Measurements from ENCODE around the gene BOD1L1.

The BOD1L1 gene

DNA sequence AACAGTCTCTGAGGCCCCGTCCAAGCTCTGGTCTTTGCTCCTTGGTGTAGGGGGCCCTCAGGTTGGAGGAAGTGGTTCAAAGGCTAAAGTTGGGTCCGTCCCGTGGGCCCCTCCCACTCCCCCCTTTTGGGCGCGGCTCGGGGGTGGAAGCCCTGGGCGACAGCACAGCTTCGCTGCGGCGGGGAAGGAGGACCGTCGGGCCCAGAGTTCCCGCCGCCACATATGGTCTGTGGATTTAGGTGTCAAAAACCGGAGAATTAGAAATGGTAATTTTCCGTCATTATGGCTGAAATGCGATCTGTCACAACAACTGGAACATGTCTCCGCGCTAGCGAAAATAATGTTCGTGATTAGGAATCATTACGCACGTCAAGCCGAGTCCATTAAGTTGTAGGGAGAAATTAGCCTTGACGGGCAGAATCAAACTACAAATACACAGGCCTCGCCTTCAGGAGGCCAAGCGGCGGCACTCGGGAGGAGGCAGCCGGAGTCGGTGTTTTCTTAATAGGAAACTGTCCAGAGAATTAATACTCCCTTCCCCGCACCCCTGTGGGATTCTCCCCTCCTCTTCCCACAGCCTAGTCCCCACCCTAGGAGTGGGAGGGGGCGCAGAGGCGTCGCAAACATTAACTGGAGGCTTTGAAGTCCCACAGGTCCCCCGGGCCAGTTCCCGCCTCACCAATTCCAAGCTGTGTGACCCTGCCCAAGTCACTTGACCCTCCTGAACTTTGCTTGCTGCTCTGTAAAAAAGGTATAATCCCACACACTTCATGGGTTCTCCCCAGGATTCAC is 98.2 kb downstream of the BOD1L1 start:
- no peak overlapping the region for H3K4me3 ChIP-seq (ENCODE audit: low read length)
- no peak for DNase-seq (ENCODE audit: low read depth, low spot score)

- no peak overlapping the region for H3K4me3 ChIP-seq (ENCODE audit: low read length)
- no peak for DNase-seq (ENCODE audit: low read depth, low spot score)
These were observed 98.8 kb downstream of the BOD1L1 start for GRCh38 chr4:13528821-13529127.

- DNase-seq (ENCODE audit: low read depth, low spot score) = no peak
- H3K4me3 ChIP-seq (ENCODE audit: low read length) = no peak overlapping the region
These were observed 99.3 kb downstream of the BOD1L1 start for GRCh38 chr4:13527981-13528820.

- DNase-seq (ENCODE audit: low read depth, low spot score) = no peak
- no peak overlapping the region for H3K4me3 ChIP-seq (ENCODE audit: low read length)
These were observed 100.1 kb downstream of the BOD1L1 start for GRCh38 chr4:13527192-13527980.

- H3K4me3 ChIP-seq (ENCODE audit: low read length) = no peak overlapping the region
- DNase-seq (ENCODE audit: low read depth, low spot score) = no peak
These were observed 100.9 kb downstream of the BOD1L1 start for GRCh38 chr4:13526658-13527057.

DNA sequence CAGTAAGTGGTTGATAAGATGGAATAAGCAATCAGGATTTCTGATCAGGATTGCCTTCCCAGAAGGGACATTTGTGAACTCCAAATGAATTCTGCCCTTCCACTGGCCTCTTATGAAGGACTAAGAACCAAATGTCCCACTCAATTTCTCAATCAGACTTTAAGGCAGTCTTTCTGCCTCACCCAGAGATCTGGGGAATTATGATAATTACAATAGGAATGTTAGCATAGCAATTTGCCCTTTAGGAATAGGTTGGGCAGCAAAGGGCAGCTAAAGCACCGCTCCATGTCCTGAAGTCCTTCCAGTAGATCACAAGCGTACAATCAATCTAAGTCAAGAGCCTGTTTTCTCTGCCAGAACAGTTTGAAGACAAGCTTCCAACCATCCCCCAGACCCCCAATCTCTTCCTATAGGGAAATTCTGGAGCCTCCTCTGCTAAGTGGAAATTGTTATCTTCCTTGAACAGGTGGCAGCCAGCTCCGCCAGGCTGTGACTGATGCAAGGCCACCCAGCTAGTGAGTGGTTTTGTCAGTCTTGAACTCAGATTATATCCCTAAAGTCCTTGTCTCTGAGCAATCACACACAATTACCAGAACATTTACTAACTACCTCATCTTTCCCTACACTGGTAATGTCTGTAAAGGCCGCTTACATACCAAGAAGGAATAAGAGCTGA is 101.8 kb downstream of the BOD1L1 start:
- H3K4me3 ChIP-seq (ENCODE audit: low read length) = no peak overlapping the region
- DNase-seq (ENCODE audit: low read depth, low spot score) = no peak

GRCh38 chr4:13524504-13525243 is 102.9 kb downstream of the BOD1L1 start:
- DNase-seq (ENCODE audit: low read depth, low spot score) = no peak
- no peak overlapping the region for H3K4me3 ChIP-seq (ENCODE audit: low read length)

- no peak overlapping the region for H3K4me3 ChIP-seq (ENCODE audit: low read length)
- DNase-seq (ENCODE audit: low read depth, low spot score) = no peak
These were observed 103.7 kb downstream of the BOD1L1 start for GRCh38 chr4:13523591-13524503.

- no peak for DNase-seq (ENCODE audit: low read depth, low spot score)
- H3K4me3 ChIP-seq (ENCODE audit: low read length) = no peak overlapping the region
These were observed 104.4 kb downstream of the BOD1L1 start for GRCh38 chr4:13523105-13523477.

GRCh38 chr4:13522282-13523104 is 105.0 kb downstream of the BOD1L1 start:
- no peak for DNase-seq (ENCODE audit: low read depth, low spot score)
- H3K4me3 ChIP-seq (ENCODE audit: low read length) = no peak overlapping the region

DNA sequence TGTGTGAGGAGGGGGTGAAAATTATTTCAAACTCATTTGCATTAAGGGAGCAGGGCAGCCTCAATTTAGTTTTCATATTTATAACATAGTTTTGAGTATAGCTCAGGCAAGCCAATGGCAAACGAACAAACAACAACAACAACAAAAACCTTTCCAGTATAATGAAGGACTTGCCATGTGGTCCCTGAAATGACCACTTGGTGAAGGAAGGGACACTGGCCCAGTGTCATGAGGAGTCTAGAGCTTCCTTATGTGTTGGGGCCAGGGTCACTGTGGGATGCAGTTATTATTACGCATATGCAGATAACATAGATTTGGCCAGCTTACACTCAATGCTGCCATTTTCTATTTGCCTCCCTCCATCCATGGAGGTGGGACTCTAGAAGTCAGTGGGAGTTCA is 106.5 kb downstream of the BOD1L1 start:
- H3K4me3 ChIP-seq (ENCODE audit: low read length) = no peak overlapping the region
- no peak for DNase-seq (ENCODE audit: low read depth, low spot score)
